Right kidney (tissue), 1 donor: ENCODE measurements around the gene MALAT1.
A peak's percentile ranks its signal among the peaks of the same experiment; 100 is the strongest.
"Not testable (repeated sequence)": the region's sequence is repeated elsewhere in the genome, so short reads cannot be mapped to it uniquely, and the experiment has no call there.

ENCODE experiments used
- DNase-seq: peaks from one replicate; pipeline ENCODE4 v3.0.0-alpha.2; 2016

Gene MALAT1

DNA sequence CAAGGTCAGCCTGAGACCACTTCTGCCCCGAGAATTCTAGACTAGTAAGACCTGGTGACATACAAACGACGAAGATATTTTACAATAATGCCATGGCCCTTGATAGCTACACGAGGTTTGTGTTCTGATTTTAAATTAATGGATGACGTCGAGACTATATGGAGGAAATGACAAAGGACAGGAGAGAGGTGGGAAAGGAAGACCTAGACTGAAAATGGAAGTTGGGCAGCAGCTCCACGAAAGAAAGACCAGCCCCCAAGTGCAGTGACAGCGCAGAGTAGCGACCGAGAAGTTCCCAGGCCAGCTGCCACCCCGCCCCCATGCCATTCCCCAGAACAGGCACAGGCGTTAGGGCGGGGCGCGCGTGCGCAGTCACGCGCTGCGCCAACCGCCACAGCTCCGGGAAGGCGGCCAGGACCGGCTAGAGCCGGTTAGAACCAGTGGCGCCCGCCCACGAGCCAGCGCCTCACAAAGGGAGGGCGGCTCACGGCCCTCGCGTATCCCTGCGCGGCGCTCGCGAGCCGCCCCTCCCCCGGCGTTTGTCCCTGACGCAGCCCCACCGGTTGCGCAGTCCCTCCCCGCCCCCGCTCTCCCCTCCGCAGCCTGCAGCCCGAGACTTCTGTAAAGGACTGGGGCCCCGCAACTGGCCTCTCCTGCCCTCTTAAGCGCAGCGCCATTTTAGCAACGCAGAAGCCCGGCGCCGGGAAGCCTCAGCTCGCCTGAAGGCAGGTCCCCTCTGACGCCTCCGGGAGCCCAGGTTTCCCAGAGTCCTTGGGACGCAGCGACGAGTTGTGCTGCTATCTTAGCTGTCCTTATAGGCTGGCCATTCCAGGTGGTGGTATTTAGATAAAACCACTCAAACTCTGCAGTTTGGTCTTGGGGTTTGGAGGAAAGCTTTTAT, 1.5 kb upstream of the MALAT1 start:
- peak; percentile 97 for DNase-seq

DNA sequence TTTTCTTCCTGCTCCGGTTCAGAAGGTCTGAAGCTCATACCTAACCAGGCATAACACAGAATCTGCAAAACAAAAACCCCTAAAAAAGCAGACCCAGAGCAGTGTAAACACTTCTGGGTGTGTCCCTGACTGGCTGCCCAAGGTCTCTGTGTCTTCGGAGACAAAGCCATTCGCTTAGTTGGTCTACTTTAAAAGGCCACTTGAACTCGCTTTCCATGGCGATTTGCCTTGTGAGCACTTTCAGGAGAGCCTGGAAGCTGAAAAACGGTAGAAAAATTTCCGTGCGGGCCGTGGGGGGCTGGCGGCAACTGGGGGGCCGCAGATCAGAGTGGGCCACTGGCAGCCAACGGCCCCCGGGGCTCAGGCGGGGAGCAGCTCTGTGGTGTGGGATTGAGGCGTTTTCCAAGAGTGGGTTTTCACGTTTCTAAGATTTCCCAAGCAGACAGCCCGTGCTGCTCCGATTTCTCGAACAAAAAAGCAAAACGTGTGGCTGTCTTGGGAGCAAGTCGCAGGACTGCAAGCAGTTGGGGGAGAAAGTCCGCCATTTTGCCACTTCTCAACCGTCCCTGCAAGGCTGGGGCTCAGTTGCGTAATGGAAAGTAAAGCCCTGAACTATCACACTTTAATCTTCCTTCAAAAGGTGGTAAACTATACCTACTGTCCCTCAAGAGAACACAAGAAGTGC, 661 bp upstream of the MALAT1 start:
- peak; percentile 71 for DNase-seq

DNA sequence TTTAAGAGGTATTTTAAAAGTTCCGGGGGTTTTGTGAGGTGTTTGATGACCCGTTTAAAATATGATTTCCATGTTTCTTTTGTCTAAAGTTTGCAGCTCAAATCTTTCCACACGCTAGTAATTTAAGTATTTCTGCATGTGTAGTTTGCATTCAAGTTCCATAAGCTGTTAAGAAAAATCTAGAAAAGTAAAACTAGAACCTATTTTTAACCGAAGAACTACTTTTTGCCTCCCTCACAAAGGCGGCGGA, 193 bp upstream of the MALAT1 start:
- DNase-seq, result peak; percentile 78

DNA sequence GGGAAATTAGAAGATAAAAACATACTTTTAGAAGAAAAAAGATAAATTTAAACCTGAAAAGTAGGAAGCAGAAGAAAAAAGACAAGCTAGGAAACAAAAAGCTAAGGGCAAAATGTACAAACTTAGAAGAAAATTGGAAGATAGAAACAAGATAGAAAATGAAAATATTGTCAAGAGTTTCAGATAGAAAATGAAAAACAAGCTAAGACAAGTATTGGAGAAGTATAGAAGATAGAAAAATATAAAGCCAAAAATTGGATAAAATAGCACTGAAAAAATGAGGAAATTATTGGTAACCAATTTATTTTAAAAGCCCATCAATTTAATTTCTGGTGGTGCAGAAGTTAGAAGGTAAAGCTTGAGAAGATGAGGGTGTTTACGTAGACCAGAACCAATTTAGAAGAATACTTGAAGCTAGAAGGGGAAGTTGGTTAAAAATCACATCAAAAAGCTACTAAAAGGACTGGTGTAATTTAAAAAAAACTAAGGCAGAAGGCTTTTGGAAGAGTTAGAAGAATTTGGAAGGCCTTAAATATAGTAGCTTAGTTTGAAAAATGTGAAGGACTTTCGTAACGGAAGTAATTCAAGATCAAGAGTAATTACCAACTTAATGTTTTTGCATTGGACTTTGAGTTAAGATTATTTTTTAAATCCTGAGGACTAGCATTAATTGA, 1.0 kb downstream of the MALAT1 start:
- peak; percentile 23 for DNase-seq

DNA sequence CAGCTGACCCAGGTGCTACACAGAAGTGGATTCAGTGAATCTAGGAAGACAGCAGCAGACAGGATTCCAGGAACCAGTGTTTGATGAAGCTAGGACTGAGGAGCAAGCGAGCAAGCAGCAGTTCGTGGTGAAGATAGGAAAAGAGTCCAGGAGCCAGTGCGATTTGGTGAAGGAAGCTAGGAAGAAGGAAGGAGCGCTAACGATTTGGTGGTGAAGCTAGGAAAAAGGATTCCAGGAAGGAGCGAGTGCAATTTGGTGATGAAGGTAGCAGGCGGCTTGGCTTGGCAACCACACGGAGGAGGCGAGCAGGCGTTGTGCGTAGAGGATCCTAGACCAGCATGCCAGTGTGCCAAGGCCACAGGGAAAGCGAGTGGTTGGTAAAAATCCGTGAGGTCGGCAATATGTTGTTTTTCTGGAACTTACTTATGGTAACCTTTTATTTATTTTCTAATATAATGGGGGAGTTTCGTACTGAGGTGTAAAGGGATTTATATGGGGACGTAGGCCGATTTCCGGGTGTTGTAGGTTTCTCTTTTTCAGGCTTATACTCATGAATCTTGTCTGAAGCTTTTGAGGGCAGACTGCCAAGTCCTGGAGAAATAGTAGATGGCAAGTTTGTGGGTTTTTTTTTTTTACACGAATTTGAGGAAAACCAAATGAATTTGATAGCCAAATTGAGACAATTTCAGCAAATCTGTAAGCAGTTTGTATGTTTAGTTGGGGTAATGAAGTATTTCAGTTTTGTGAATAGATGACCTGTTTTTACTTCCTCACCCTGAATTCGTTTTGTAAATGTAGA, 1.7 kb downstream of the MALAT1 start:
- peak; percentile 74 for DNase-seq

DNA sequence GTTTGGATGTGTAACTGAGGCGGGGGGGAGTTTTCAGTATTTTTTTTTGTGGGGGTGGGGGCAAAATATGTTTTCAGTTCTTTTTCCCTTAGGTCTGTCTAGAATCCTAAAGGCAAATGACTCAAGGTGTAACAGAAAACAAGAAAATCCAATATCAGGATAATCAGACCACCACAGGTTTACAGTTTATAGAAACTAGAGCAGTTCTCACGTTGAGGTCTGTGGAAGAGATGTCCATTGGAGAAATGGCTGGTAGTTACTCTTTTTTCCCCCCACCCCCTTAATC, 2.3 kb downstream of the MALAT1 start:
- DNase-seq, result no peak

DNA sequence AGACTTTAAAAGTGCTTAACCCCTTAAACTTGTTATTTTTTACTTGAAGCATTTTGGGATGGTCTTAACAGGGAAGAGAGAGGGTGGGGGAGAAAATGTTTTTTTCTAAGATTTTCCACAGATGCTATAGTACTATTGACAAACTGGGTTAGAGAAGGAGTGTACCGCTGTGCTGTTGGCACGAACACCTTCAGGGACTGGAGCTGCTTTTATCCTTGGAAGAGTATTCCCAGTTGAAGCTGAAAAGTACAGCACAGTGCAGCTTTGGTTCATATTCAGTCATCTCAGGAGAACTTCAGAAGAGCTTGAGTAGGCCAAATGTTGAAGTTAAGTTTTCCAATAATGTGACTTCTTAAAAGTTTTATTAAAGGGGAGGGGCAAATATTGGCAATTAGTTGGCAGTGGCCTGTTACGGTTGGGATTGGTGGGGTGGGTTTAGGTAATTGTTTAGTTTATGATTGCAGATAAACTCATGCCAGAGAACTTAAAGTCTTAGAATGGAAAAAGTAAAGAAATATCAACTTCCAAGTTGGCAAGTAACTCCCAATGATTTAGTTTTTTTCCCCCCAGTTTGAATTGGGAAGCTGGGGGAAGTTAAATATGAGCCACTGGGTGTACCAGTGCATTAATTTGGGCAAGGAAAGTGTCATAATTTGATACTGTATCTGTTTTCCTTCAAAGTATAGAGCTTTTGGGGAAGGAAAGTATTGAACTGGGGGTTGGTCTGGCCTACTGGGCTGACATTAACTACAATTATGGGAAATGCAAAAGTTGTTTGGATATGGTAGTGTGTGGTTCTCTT, 2.8 kb downstream of the MALAT1 start:
- DNase-seq, result peak; percentile 51

DNA sequence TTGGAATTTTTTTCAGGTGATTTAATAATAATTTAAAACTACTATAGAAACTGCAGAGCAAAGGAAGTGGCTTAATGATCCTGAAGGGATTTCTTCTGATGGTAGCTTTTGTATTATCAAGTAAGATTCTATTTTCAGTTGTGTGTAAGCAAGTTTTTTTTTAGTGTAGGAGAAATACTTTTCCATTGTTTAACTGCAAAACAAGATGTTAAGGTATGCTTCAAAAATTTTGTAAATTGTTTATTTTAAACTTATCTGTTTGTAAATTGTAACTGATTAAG, 3.4 kb downstream of the MALAT1 start:
- DNase-seq, result no peak

DNA sequence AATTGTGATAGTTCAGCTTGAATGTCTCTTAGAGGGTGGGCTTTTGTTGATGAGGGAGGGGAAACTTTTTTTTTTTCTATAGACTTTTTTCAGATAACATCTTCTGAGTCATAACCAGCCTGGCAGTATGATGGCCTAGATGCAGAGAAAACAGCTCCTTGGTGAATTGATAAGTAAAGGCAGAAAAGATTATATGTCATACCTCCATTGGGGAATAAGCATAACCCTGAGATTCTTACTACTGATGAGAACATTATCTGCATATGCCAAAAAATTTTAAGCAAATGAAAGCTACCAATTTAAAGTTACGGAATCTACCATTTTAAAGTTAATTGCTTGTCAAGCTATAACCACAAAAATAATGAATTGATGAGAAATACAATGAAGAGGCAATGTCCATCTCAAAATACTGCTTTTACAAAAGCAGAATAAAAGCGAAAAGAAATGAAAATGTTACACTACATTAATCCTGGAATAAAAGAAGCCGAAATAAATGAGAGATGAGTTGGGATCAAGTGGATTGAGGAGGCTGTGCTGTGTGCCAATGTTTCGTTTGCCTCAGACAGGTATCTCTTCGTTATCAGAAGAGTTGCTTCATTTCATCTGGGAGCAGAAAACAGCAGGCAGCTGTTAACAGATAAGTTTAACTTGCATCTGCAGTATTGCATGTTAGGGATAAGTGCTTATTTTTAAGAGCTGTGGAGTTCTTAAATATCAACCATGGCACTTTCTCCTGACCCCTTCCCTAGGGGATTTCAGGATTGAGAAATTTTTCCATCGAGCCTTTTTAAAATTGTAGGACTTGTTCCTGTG, 3.9 kb downstream of the MALAT1 start:
- peak; percentile 47 for DNase-seq

DNA sequence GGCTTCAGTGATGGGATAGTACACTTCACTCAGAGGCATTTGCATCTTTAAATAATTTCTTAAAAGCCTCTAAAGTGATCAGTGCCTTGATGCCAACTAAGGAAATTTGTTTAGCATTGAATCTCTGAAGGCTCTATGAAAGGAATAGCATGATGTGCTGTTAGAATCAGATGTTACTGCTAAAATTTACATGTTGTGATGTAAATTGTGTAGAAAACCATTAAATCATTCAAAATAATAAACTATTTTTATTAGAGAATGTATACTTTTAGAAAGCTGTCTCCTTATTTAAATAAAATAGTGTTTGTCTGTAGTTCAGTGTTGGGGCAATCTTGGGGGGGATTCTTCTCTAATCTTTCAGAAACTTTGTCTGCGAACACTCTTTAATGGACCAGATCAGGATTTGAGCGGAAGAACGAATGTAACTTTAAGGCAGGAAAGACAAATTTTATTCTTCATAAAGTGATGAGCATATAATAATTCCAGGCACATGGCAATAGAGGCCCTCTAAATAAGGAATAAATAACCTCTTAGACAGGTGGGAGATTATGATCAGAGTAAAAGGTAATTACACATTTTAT, 4.6 kb downstream of the MALAT1 start:
- DNase-seq, result no peak

DNA sequence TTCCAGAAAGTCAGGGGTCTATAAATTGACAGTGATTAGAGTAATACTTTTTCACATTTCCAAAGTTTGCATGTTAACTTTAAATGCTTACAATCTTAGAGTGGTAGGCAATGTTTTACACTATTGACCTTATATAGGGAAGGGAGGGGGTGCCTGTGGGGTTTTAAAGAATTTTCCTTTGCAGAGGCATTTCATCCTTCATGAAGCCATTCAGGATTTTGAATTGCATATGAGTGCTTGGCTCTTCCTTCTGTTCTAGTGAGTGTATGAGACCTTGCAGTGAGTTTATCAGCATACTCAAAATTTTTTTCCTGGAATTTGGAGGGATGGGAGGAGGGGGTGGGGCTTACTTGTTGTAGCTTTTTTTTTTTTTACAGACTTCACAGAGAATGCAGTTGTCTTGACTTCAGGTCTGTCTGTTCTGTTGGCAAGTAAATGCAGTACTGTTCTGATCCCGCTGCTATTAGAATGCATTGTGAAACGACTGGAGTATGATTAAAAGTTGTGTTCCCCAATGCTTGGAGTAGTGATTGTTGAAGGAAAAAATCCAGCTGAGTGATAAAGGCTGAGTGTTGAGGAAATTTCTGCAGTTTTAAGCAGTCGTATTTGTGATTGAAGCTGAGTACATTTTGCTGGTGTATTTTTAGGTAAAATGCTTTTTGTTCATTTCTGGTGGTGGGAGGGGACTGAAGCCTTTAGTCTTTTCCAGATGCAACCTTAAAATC, 5.3 kb downstream of the MALAT1 start:
- peak; percentile 49 for DNase-seq

DNA sequence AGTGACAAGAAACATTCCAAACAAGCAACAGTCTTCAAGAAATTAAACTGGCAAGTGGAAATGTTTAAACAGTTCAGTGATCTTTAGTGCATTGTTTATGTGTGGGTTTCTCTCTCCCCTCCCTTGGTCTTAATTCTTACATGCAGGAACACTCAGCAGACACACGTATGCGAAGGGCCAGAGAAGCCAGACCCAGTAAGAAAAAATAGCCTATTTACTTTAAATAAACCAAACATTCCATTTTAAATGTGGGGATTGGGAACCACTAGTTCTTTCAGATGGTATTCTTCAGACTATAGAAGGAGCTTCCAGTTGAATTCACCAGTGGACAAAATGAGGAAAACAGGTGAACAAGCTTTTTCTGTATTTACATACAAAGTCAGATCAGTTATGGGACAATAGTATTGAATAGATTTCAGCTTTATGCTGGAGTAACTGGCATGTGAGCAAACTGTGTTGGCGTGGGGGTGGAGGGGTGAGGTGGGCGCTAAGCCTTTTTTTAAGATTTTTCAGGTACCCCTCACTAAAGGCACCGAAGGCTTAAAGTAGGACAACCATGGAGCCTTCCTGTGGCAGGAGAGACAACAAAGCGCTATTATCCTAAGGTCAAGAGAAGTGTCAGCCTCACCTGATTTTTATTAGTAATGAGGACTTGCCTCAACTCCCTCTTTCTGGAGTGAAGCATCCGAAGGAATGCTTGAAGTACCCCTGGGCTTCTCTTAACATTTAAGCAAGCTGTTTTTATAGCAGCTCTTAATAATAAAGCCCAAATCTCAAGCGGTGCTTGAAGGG, 6.0 kb downstream of the MALAT1 start:
- peak; percentile 42 for DNase-seq

DNA sequence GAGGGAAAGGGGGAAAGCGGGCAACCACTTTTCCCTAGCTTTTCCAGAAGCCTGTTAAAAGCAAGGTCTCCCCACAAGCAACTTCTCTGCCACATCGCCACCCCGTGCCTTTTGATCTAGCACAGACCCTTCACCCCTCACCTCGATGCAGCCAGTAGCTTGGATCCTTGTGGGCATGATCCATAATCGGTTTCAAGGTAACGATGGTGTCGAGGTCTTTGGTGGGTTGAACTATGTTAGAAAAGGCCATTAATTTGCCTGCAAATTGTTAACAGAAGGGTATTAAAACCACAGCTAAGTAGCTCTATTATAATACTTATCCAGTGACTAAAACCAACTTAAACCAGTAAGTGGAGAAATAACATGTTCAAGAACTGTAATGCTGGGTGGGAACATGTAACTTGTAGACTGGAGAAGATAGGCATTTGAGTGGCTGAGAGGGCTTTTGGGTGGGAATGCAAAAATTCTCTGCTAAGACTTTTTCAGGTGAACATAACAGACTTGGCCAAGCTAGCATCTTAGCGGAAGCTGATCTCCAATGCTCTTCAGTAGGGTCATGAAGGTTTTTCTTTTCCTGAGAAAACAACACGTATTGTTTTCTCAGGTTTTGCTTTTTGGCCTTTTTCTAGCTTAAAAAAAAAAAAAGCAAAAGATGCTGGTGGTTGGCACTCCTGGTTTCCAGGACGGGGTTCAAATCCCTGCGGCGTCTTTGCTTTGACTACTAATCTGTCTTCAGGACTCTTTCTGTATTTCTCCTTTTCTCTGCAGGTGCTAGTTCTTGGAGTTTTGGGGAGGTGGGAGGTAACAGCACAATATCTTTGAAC, 6.8 kb downstream of the MALAT1 start:
- peak; percentile 23 for DNase-seq

DNA sequence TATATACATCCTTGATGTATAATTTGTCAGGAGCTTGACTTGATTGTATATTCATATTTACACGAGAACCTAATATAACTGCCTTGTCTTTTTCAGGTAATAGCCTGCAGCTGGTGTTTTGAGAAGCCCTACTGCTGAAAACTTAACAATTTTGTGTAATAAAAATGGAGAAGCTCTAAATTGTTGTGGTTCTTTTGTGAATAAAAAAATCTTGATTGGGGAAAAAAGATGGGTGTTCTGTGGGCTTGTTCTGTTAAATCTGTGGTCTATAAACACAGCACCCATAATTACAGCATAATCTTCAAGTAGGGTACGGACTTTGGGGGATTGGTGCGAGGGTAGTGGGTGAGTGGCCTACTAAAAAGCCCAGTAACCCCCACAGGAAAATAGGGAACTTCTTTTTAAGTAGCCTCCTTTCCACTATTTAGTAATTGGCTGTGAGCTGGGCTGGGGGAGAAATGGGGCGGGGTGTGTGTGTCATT, 7.5 kb downstream of the MALAT1 start:
- peak; percentile 23 for DNase-seq

DNA sequence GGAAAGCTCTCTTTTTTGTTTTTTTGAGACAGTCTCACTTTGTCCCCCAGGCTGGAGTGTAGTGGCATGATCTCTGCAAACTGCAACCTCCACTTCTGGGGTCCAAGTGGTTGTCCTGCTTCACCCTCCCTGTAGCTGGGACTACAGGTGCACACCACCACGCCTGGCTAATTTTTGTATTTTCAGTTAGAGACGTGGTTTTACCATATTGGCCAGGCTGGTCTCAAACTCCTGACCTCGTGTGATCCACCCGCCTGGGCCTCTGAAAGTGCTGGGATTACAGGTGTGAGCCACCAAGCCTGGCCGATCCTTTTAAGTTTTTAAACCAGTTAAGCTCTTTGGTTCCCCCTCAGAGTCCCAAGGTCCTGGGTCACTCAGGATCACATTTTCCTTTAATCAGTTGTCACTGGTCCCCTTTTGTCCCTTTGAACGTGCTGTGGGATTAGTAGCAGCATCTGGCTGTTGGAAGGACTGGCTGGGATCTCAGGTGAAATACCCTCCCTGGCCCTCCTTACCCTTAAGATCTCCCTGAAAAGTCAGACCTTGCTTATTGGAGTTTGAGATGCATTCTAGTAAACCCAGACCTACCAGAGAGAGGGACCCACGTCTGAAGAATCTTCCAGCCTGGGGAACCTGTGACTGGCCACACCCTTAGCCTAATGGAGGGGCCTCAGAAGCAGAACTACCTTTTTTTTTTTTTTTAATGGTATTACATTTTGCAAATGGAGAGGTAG, 8.1 kb downstream of the MALAT1 start:
- peak; percentile 73 for DNase-seq

DNA sequence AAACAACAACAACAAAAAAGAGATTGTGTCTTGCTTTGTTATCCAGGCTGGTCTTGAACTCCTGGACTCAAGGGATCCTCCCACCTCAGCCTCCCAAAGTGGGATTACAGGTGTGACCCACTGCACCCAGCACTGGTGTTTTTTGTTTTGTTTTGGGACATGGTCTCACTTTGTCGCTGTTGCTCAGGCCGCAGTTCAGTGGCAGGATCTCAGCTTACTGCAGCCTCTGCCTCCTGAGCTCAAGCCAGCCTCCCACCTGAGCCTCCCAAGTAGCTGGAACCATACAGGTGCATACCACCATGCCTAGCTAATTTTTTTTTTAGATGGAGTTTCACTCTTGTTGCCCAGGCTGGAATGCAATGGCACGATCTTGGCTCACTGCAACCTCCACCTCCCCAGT, 13.5 kb downstream of the MALAT1 start:
- DNase-seq, result not testable (repeated sequence)

DNA sequence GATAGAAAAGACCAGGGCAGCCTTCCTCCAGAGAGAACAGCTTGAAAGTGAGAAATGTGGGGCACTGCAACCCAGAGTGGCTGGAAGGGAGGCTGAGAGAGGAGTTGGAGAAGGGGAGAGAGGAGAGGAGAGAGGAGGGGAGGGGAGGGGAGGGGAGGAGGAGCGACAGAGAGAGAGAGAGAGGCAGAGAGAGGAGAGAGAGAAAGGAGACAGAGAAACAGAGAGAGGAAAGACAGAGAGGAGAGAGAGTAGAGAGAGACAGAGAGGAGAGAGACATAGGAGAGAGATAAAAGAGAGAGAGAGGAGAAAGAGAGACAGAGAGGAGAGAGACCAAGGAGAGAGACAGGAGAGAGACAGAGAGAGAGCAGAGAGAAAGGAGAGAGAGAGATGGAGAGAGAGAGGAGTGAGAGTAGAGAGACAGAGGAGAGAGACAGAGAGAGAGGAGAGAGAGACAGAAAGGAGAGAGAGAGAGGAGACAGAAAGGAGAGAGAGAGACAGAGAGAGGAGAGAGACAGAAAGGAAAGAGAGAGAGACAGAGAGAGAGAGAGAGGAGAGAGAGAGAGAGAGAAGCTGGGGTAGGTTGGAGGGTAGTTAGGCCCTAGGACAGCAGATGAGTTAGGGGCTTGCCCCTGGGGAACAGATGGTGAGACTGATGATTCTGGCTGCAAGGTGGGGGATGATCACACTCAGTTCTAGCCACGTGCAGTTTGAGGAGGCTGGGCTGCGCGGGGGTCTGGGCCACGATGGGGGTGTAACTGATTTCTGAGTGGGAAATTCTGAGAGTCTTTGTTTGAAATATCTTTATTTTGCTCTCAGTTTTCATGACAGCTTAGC, 17.5 kb downstream of the MALAT1 start:
- DNase-seq, result no peak
